Measurements from ENCODE around the gene ASB5.

Gene ASB5

GRCh38 chr4:176198316-176198903 is 70.6 kb downstream of the ASB5 start:
- no peak for TF ChIP-seq ZFX (IDR thresholded peaks at IDR 0.05)
- no peak for TF ChIP-seq CTCF (conservative IDR thresholded peaks at IDR 0.05)
- no peak overlapping the region for H3K27ac ChIP-seq

GRCh38 chr4:176195184-176195978 is 73.6 kb downstream of the ASB5 start, which contains the start of gene SPATA4:
Gene SPATA4, minus strand, starts transcription at chr4:176195585. Its CDS starts 23 bp downstream, at chr4:176195562.
- H3K27ac ChIP-seq: peak within 1 kb of the TSS; percentile 40; the same call in 1 of the 2 replicates
- peak; percentile 32; the same call in 1 of the 2 replicates for TF ChIP-seq ZFX (IDR thresholded peaks at IDR 0.05)
- TF ChIP-seq CTCF (conservative IDR thresholded peaks at IDR 0.05): no peak

- no peak overlapping the region for H3K27ac ChIP-seq
- TF ChIP-seq ZFX (IDR thresholded peaks at IDR 0.05) (no peak), CTCF (conservative IDR thresholded peaks at IDR 0.05) (no peak)
Measured at GRCh38 chr4:176193938-176194337, 75.1 kb downstream of the ASB5 start.

GRCh38 chr4:176193126-176193525 is 75.9 kb downstream of the ASB5 start:
- TF ChIP-seq ZFX (IDR thresholded peaks at IDR 0.05): no peak
- TF ChIP-seq CTCF (conservative IDR thresholded peaks at IDR 0.05): no peak
- H3K27ac ChIP-seq: no peak overlapping the region

GRCh38 chr4:176191974-176192373 is 77.0 kb downstream of the ASB5 start:
- no peak overlapping the region for H3K27ac ChIP-seq
- peak; percentile 20 for TF ChIP-seq CTCF (conservative IDR thresholded peaks at IDR 0.05)
- TF ChIP-seq ZFX (IDR thresholded peaks at IDR 0.05): no peak

- TF ChIP-seq ZFX (IDR thresholded peaks at IDR 0.05) (no peak), CTCF (conservative IDR thresholded peaks at IDR 0.05) (no peak)
- H3K27ac ChIP-seq: no peak overlapping the region
Measured at GRCh38 chr4:176189891-176190795, 78.9 kb downstream of the ASB5 start.

Data from C4-2B (cell line).